IMR-90 (cell line): Measurements from ENCODE around the gene TRPM3. TPM values are rescaled to one million over a fixed set of nuclear protein-coding genes. Genes with fewer than 3 reads are reported as not detected.

Experiments used
- ATAC-seq: fragments of 200-7000 bp; cut with Tn5 transposase; 2 replicates; pipeline ENCODE4 v1.9.1; 2020; ENCODE audit warnings: low read depth, mild to moderate bottlenecking, moderate library complexity
- BruUV-seq: library from RNA; stranded (reverse); fragments of 400-500 nt; replicated peaks from 2 replicates; lab custom pipeline; 2021; lab: Mats Ljungman, UMichigan
- CTCF ChIA-PET: fragments of 300-600 bp; formaldehyde crosslinking; extraction: SDS; loops from one replicate; lab custom pipeline; 2021; ENCODE audit warnings: antibody characterized with exemption; lab: Yijun Ruan, JAX
- POLR2A ChIA-PET: fragments of 300-600 bp; sonication (Branson Sonifier 250); formaldehyde crosslinking; loops from one replicate; lab custom pipeline; 2022; ENCODE audit warnings: antibody characterized with exemption; ENCODE audit not compliant: unreplicated experiment; lab: Charles Lee
- DNase-seq: peaks from one replicate; pipeline ENCODE4 v3.0.0; 2013
- H2AFZ ChIP-seq: replicated peaks from 2 replicates; pipeline ENCODE3; 2013; ENCODE audit warnings: low read length, mild to moderate bottlenecking; ENCODE audit not compliant: poor library complexity
- H2AK5ac ChIP-seq: 2 replicates; pipeline ENCODE4 v1.6.1; 2013; ENCODE audit warnings: low read depth, low read length, inconsistent platforms
- H2AK9ac ChIP-seq: replicated peaks from 2 replicates; pipeline ENCODE3; 2013; ENCODE audit warnings: mild to moderate bottlenecking, low read depth, low read length, moderate library complexity; ENCODE audit not compliant: poor library complexity
- H2BK120ac ChIP-seq: 2 replicates; pipeline ENCODE4 v1.6.1; 2013; ENCODE audit warnings: low read depth, low read length, inconsistent platforms
- H2BK15ac ChIP-seq: 3 replicates; pipeline ENCODE4 v1.6.1; 2013; ENCODE audit warnings: low read depth, low read length, inconsistent platforms
- H2BK20ac ChIP-seq: 2 replicates; pipeline ENCODE4 v1.6.1; 2013; ENCODE audit warnings: low read depth, mild to moderate bottlenecking, inconsistent platforms, low read length, moderate library complexity
- H2BK5ac ChIP-seq: 2 replicates; pipeline ENCODE4 v1.6.1; 2013; ENCODE audit warnings: mild to moderate bottlenecking, low read depth, low read length, inconsistent platforms; ENCODE audit not compliant: poor library complexity, severe bottlenecking
- H3K14ac ChIP-seq: replicated peaks from 2 replicates; pipeline ENCODE4 v1.6.1; 2013; ENCODE audit warnings: low read depth, low read length, inconsistent platforms
- H3K18ac ChIP-seq: 2 replicates; pipeline ENCODE4 v1.6.1; 2013; ENCODE audit warnings: low read depth, low read length, control low read depth
- H3K23ac ChIP-seq: 2 replicates; pipeline ENCODE4 v1.6.1; 2013; ENCODE audit warnings: low read depth, low read length, inconsistent platforms
- H3K27ac ChIP-seq: 2 replicates; pipeline ENCODE4 v1.5.1; 2013; ENCODE audit warnings: mild to moderate bottlenecking, control low read depth, low read length; ENCODE audit not compliant: insufficient read depth
- H3K27me3 ChIP-seq: 2 replicates; pipeline ENCODE4 v1.6.1; 2013; ENCODE audit warnings: low read length; ENCODE audit not compliant: control insufficient read depth, insufficient read depth
- H3K36me3 ChIP-seq: 2 replicates; pipeline ENCODE4 v1.6.1; 2013; ENCODE audit warnings: low read length, mixed read lengths; ENCODE audit not compliant: control insufficient read depth, insufficient read depth
- H3K4ac ChIP-seq: 2 replicates; pipeline ENCODE4 v1.6.1; 2013; ENCODE audit warnings: low read depth, low read length, inconsistent platforms
- H3K4me1 ChIP-seq: 2 replicates; pipeline ENCODE4 v1.6.1; 2013; ENCODE audit warnings: low read length, mixed read lengths; ENCODE audit not compliant: control insufficient read depth, insufficient read depth
- H3K4me2 ChIP-seq: 2 replicates; pipeline ENCODE4 v1.6.1; 2013; ENCODE audit warnings: low read depth, mild to moderate bottlenecking, control low read depth, low read length, moderate library complexity
- H3K4me3 ChIP-seq: 2 replicates; pipeline ENCODE4 v1.5.1; 2013; ENCODE audit warnings: low read depth, mild to moderate bottlenecking, control low read depth, low read length, moderate library complexity; ENCODE audit not compliant: insufficient read depth
- H3K56ac ChIP-seq: 2 replicates; pipeline ENCODE4 v1.6.1; 2013; ENCODE audit warnings: low read length, inconsistent platforms; ENCODE audit not compliant: insufficient read depth; ENCODE audit errors: extremely low read depth
- H3K79me1 ChIP-seq, 2 experiments: 2 replicates each; pipeline ENCODE4 v1.6.1; 2013; ENCODE audit warnings: low read length in 2 of 2, inconsistent platforms in 1 of 2, low read depth in 1 of 2
- H3K9ac ChIP-seq: 2 replicates; pipeline ENCODE4 v1.6.1; 2013; ENCODE audit warnings: low read depth, low read length, control low read depth
- H3K9me1 ChIP-seq: 2 replicates; pipeline ENCODE4 v1.6.1; 2013; ENCODE audit warnings: low read length, inconsistent platforms; ENCODE audit not compliant: insufficient read depth
- H3K9me3 ChIP-seq: 2 replicates; pipeline ENCODE4 v1.6.1; 2013; ENCODE audit warnings: low read length; ENCODE audit not compliant: control insufficient read depth, insufficient read depth
- H4K20me1 ChIP-seq: 2 replicates; pipeline ENCODE4 v1.6.1; 2013; ENCODE audit warnings: low read length, inconsistent platforms; ENCODE audit not compliant: insufficient read depth
- H4K5ac ChIP-seq: 2 replicates; pipeline ENCODE4 v1.6.1; 2013; ENCODE audit warnings: mild to moderate bottlenecking, low read depth, low read length, control low read depth
- H4K8ac ChIP-seq, 2 experiments: 2 replicates each; pipeline ENCODE4 v1.6.1; 2013; ENCODE audit warnings: low read depth in 2 of 2, low read length in 2 of 2, control low read depth in 1 of 2, inconsistent platforms in 1 of 2
- H4K91ac ChIP-seq: 2 replicates; pipeline ENCODE4 v1.6.1; 2013; ENCODE audit warnings: low read depth, low read length, inconsistent platforms; ENCODE audit not compliant: insufficient read depth
- WGBS, 2 experiments: methylation state at CpG; one replicate each; pipeline versions ENCODE4 v1.1.5 to v1.1.7; 2013; ENCODE audit warnings: missing lambda C conversion rate in 2 of 2; ENCODE audit not compliant: insufficient read length in 1 of 2; ENCODE audit errors: extremely low coverage in 2 of 2; 5-methylcytosine and 5-hydroxymethylcytosine counted together
- dilution Hi-C: fragments of 300-500 bp; cut with HindIII; formaldehyde crosslinking; loops from one replicate; pipeline ENCODE4 v1.14.3; 2018; ENCODE audit warnings: low sequenced_read_pairs; ENCODE audit not compliant: unreplicated experiment
- in situ Hi-C: fragments of 300-500 bp; cut with MboI; formaldehyde crosslinking; loops from 3 replicates; pipeline ENCODE4 v1.14.3; 2019; ENCODE audit warnings: low sequenced_read_pairs, inconsistent platforms, mixed read lengths
- intact Hi-C: fragments of 100-400 bp; cut with micrococcal nuclease; formaldehyde crosslinking; loops from 2 replicates; pipeline ENCODE4 v1.10.0; 2022
- polyA plus RNA-seq, 3 experiments: library from polyadenylated mRNA; depleted of rRNA; stranded (reverse); fragments of >200 nt; gene quantifications; 2 replicates each; pipeline ENCODE4 v1.2.3, GENCODE V29; 2012; ENCODE audit warnings: low replicate concordance in 1 of 3
- total RNA-seq: library from RNA; depleted of rRNA; stranded (reverse); fragments of >200 nt; gene quantifications from 2 replicates; pipeline ENCODE4 v1.2.3, GENCODE V29; 2012
- TF ChIP-seq, protein P1 (sequence below): fragments of 150-350 bp; IDR thresholded peaks from 2 replicates; pipeline ENCODE4 v1.6.1; 2016; ENCODE audit warnings: low read depth, mild to moderate bottlenecking, low read length, moderate library complexity, borderline replicate concordance

The TRPM3 gene
- total and polyA plus RNA-seq, 2 of the 4 experiments (the other 2 are of a cell fraction), result not detected

DNA sequence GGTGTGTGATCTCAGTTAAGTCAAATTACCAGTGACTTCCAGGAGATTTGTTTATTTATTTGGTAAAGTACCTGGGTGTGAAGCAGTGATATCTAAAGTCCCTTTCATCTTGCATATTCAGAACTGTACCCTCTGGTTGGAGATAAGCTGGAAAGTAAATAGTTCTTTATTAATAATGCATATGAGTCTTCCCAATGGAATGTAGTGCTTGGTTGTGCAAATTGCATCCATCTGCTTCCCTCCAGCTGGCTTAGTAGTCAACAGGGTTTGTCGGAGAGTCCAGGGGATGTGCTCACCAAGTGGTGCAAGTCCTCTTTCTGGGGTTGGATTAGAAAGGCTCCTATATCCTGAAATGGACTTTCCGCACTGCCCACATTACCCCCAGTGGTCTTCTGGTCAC, 42.0 kb downstream of the TRPM3 start:
- no peak overlapping the region for H2BK120ac ChIP-seq
- POLR2A ChIA-PET, result no interaction called here
- no peaks in the 10 kb centered on the region for H3K4me1 ChIP-seq
- no peak overlapping the region for H3K4me2 ChIP-seq
- H3K4me3 ChIP-seq, result no peak overlapping the region
- no peak overlapping the region for H4K91ac ChIP-seq
- H2AK5ac ChIP-seq, result no peak overlapping the region
- H3K27me3 ChIP-seq, result no peaks in the 10 kb centered on the region
- in situ Hi-C loops (no loop called here), intact Hi-C loops (no loop called here), dilution Hi-C loops (no loop called here)
- no TSS peak for BruUV-seq
- no peak overlapping the region for H3K56ac ChIP-seq
- WGBS, 2 experiments, result no CpG with 5 or more reads among the region's 2 CpGs
- no peak overlapping the region for H3K27ac ChIP-seq
- no peak overlapping the region for H3K9ac ChIP-seq
- no peaks in the 10 kb centered on the region for H3K9me1 ChIP-seq
- H4K5ac ChIP-seq, result no peak overlapping the region
- no peak overlapping the region for H3K14ac ChIP-seq
- CTCF ChIA-PET, result no interaction called here
- no peak overlapping the region for H3K4ac ChIP-seq
- H2BK5ac ChIP-seq, result no peak overlapping the region
- no peak overlapping the region for H2BK15ac ChIP-seq
- H2BK20ac ChIP-seq, result no peak overlapping the region
- DNase-seq (peak; percentile 31), ATAC-seq (peak; percentile 63)
- H2AFZ ChIP-seq, result no peak overlapping the region
- no peak overlapping the region for H3K23ac ChIP-seq
- H3K9me3 ChIP-seq, result no peaks in the 10 kb centered on the region
- no peaks in the 10 kb centered on the region for H4K20me1 ChIP-seq
- TF ChIP-seq, protein P1, sequence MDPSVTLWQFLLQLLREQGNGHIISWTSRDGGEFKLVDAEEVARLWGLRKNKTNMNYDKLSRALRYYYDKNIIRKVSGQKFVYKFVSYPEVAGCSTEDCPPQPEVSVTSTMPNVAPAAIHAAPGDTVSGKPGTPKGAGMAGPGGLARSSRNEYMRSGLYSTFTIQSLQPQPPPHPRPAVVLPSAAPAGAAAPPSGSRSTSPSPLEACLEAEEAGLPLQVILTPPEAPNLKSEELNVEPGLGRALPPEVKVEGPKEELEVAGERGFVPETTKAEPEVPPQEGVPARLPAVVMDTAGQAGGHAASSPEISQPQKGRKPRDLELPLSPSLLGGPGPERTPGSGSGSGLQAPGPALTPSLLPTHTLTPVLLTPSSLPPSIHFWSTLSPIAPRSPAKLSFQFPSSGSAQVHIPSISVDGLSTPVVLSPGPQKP, result no peak
- H3K79me1 ChIP-seq, result no peaks in the 10 kb centered on the region
- H2AK9ac ChIP-seq, result no peak overlapping the region
- no peak overlapping the region for H4K8ac ChIP-seq
- H3K36me3 ChIP-seq, result no peaks in the 10 kb centered on the region
- no peak overlapping the region for H3K18ac ChIP-seq
